H1 (cell line): ENCODE results near the gene LAMC1.

Experiments
- CTCF ChIP-seq, 3 experiments: IDR thresholded peaks; 1 replicate in 2 of 3; 2 replicates in 1 of 3; pipeline versions ENCODE4 v1.5.1 to v1.6.1; 2011; ENCODE audit warnings: low read length in 3 of 3, mild to moderate bottlenecking in 3 of 3, inconsistent platforms in 2 of 3, low read depth in 1 of 3, moderate library complexity in 1 of 3; ENCODE audit not compliant: insufficient read depth in 1 of 3; ENCODE audit errors: control extremely low read depth in 1 of 3
- EP300 ChIP-seq, 2 experiments: IDR thresholded peaks; 1 replicate in 1 of 2; 2 replicates in 1 of 2; pipeline ENCODE4 v1.6.1; 2011 to 2012; ENCODE audit warnings: low read depth in 2 of 2, low read length in 2 of 2, mild to moderate bottlenecking in 2 of 2, borderline replicate concordance in 1 of 2, inconsistent platforms in 1 of 2, moderate library complexity in 1 of 2
- NANOG ChIP-seq: IDR thresholded peaks from 2 replicates; pipeline ENCODE4 v1.6.1; 2011; ENCODE audit warnings: low read length, low read depth, mild to moderate bottlenecking, inconsistent platforms; ENCODE audit not compliant: insufficient read depth, poor library complexity, severe bottlenecking
- NRF1 ChIP-seq: IDR thresholded peaks from 2 replicates; pipeline ENCODE4 v1.6.1; 2011; ENCODE audit warnings: mild to moderate bottlenecking, low read depth, low read length, improper control_type of control experiment
- TF ChIP-seq, protein P1 (sequence below): IDR thresholded peaks from 2 replicates; pipeline ENCODE4 v1.6.1; 2012; ENCODE audit warnings: inconsistent platforms

- TF ChIP-seq, protein P1, sequence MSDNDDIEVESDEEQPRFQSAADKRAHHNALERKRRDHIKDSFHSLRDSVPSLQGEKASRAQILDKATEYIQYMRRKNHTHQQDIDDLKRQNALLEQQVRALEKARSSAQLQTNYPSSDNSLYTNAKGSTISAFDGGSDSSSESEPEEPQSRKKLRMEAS = no peak
- no peak for TF ChIP-seq NANOG
- TF ChIP-seq CTCF (IDR thresholded peaks at IDR 0.05; ENCODE audit: control extremely low read depth in 1 of 3, insufficient read depth in 1 of 3, low read depth in 1 of 3, low read length in 3 of 3) = no peak
- TF ChIP-seq NRF1 = no peak
- TF ChIP-seq EP300 (IDR thresholded peaks at IDR 0.05; ENCODE audit: borderline replicate concordance in 1 of 2, low read depth in 2 of 2, low read length in 2 of 2) = no peak
Measured at GRCh38 chr1:183089025-183089639, 65.9 kb downstream of the LAMC1 start.
